CD4-positive, alpha-beta T cell (primary cell): ENCODE measurements around the gene STAMBP. TPM values are rescaled to one million over a fixed set of nuclear protein-coding genes. Genes with fewer than 3 reads are reported as not detected.
A peak's percentile ranks its signal among the peaks of the same experiment; 100 is the strongest.
"Not testable (repeated sequence)": the region's sequence is repeated elsewhere in the genome, so short reads cannot be mapped to it uniquely, and the experiment has no call there.

Experiments used
- ATAC-seq: fragments of 200-7000 bp; cut with Tn5 transposase; one replicate; pipeline ENCODE4 v1.10.0; 2022; ENCODE audit warnings: mild to moderate bottlenecking; ENCODE audit not compliant: poor library complexity
- CTCF ChIA-PET: fragments of 350-600 bp; sonication (Branson Sonifier 250); formaldehyde crosslinking; loops from one replicate; lab custom pipeline; 2021; ENCODE audit warnings: antibody characterized with exemption, inconsistent platforms; lab: Charles Lee
- POLR2A ChIA-PET: fragments of 350-600 bp; sonication (Branson Sonifier 250); formaldehyde crosslinking; loops from one replicate; lab custom pipeline; 2021; ENCODE audit warnings: antibody characterized with exemption, inconsistent platforms; lab: Charles Lee
- DNase-seq, 14 experiments: peaks; one replicate each; pipeline ENCODE4 v3.0.0-alpha.2; 2013 to 2020; ENCODE audit warnings: mixed read lengths in 2 of 14
- H3K27ac ChIP-seq, 2 donors: one replicate each; pipeline versions ENCODE4 v1.5.1 to v1.7.0; 2013; ENCODE audit warnings: low read length in 2 of 2, low read depth in 1 of 2, mild to moderate bottlenecking in 1 of 2
- H3K27me3 ChIP-seq, 2 experiments: 1 replicate in 1 of 2; 2 replicates in 1 of 2; pipeline versions ENCODE4 v1.6.1 to v1.7.0; 2013; ENCODE audit warnings: low read length in 2 of 2, control low read depth in 1 of 2, mild to moderate bottlenecking in 1 of 2, moderate library complexity in 1 of 2; ENCODE audit not compliant: insufficient read depth in 2 of 2, control insufficient read depth in 1 of 2
- H3K36me3 ChIP-seq: one replicate; pipeline ENCODE4 v1.6.1; 2013; ENCODE audit warnings: low read length, control low read depth; ENCODE audit not compliant: insufficient read depth
- H3K4me1 ChIP-seq: one replicate; pipeline ENCODE4 v1.6.1; 2013; ENCODE audit warnings: low read length, control low read depth; ENCODE audit not compliant: insufficient read depth
- H3K4me3 ChIP-seq: one replicate; pipeline ENCODE4 v1.5.1; 2013; ENCODE audit warnings: mild to moderate bottlenecking, low read length, moderate library complexity
- H3K9me3 ChIP-seq, 2 experiments: 1 replicate in 1 of 2; 2 replicates in 1 of 2; pipeline versions ENCODE4 v1.6.1 to v1.7.0; 2013; ENCODE audit warnings: low read length in 2 of 2, mild to moderate bottlenecking in 2 of 2, control low read depth in 1 of 2, moderate library complexity in 1 of 2; ENCODE audit not compliant: control insufficient read depth in 1 of 2, insufficient read depth in 1 of 2
- H3K27ac Mint-ChIP-seq: one replicate; pipeline ENCODE4 v1.8.0; 2020; ENCODE audit warnings: mixed read lengths
- H3K27me3 Mint-ChIP-seq: one replicate; pipeline ENCODE4 v1.8.0; 2021; ENCODE audit warnings: mixed read lengths
- H3K36me3 Mint-ChIP-seq: one replicate; pipeline ENCODE4 v1.8.0; 2021; ENCODE audit warnings: low read depth, mixed read lengths
- H3K4me1 Mint-ChIP-seq: one replicate; pipeline ENCODE4 v1.8.0; 2021; ENCODE audit warnings: low read depth, mixed read lengths
- H3K4me3 Mint-ChIP-seq: one replicate; pipeline ENCODE4 v1.8.0; 2020; ENCODE audit warnings: mild to moderate bottlenecking, mixed read lengths
- H3K9me3 Mint-ChIP-seq: one replicate; pipeline ENCODE4 v1.8.0; 2020; ENCODE audit warnings: mixed read lengths
- intact Hi-C, 2 experiments: fragments of 100-400 bp; cut with DNase I in 1 of 2; cut with micrococcal nuclease in 1 of 2; formaldehyde crosslinking; loops; one replicate each; pipeline versions ENCODE4 v1.15.1 to v1.9.0; 2023 to 2025; cut with DNase I, micrococcal nuclease
- total RNA-seq, 174 experiments: library from RNA in 2 of 174; stranded (reverse) in 2 of 174; gene quantifications; one replicate each; pipeline ENCODE4 v1.2.3 and lab custom pipeline; 2021 to 2026
- TF ChIP-seq, protein P1 (sequence below): fragments of 200-600 bp; IDR thresholded peaks from one replicate; pipeline ENCODE4 v1.8.0; 2022; ENCODE audit warnings: antibody characterized with exemption, mild to moderate bottlenecking

STAMBP gene
- total RNA-seq, 2 experiments from 2014 or later: 11.3 to 13.8 TPM

DNA sequence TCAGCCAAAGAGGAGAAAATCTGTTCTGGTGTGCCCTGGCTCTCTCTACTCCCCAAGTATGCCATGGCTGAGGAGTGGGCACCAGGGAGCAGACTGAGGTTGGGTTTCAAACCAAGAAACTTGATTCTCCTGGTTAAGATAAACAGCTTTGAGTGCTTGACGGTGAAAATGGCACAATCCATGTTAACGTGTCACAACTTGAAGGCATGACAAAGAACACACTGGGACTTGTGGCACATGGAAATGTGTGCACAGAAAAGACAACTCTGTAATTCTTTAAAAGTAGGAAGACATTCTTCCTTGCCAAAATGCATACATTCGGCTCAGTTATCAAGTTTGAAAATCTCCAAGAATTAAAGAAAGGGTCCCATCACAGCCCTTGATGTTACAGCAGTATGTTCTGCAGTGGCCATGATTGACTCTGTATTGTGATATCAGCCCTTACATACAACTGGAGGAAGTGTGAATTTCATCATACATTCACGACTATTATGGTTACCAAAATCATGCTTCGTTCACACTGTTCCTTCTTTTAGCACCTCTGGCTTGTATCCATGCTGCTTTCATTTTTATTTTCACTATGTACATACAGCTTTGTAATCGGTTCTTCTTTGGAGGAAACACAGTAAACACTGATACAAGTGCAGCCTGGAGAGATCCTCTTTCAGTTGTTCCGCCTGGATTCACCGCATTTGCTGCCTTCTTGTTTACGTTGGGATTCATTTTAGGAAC, 48.5 kb downstream of the STAMBP start:
- H3K36me3 ChIP-seq: no peaks in the 10 kb centered on the region
- ChIA-PET POLR2A (no interaction called here), CTCF (no interaction called here)
- peak in 2 of 14 experiments; percentile 10 to 18 for DNase-seq
- no peaks in the 10 kb centered on the region for H3K9me3 ChIP-seq
- Mint-ChIP-seq H3K36me3 (peaks cover 8% of the 10 kb centered on the region), H3K4me3 (no peak overlapping the region), H3K27me3 (peaks cover 4% of the 10 kb centered on the region), H3K4me1 (no peaks in the 10 kb centered on the region), H3K9me3 (no peaks in the 10 kb centered on the region), H3K27ac (no peak overlapping the region)
- no peak overlapping the region for H3K27ac ChIP-seq
- no peak for ATAC-seq
- intact Hi-C loops: no loop called here
- TF ChIP-seq, protein P1, sequence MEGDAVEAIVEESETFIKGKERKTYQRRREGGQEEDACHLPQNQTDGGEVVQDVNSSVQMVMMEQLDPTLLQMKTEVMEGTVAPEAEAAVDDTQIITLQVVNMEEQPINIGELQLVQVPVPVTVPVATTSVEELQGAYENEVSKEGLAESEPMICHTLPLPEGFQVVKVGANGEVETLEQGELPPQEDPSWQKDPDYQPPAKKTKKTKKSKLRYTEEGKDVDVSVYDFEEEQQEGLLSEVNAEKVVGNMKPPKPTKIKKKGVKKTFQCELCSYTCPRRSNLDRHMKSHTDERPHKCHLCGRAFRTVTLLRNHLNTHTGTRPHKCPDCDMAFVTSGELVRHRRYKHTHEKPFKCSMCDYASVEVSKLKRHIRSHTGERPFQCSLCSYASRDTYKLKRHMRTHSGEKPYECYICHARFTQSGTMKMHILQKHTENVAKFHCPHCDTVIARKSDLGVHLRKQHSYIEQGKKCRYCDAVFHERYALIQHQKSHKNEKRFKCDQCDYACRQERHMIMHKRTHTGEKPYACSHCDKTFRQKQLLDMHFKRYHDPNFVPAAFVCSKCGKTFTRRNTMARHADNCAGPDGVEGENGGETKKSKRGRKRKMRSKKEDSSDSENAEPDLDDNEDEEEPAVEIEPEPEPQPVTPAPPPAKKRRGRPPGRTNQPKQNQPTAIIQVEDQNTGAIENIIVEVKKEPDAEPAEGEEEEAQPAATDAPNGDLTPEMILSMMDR: no peak
- H3K4me3 ChIP-seq: no peak overlapping the region
- no peaks in the 10 kb centered on the region for H3K4me1 ChIP-seq
- H3K27me3 ChIP-seq: no peaks in the 10 kb centered on the region

DNA sequence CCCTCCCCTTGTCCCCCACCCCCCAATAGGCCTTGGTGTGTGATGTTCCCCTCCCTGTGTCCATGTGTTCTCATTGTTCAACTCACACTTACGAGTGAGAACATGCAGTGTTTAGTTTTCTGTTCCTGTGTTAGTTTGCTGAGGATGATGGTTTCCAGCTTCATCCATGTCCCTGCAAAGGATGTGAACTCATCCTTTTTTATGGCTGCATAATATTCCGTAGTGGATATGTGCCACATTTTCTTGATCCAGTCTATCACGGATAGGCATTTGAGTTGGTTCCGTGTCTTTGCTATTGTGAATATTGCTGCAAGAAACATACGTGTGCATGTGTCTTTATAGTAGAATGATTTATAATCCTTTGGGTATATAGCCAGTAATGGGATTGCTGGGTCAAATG, 49.2 kb downstream of the STAMBP start:
- H3K4me1 Mint-ChIP-seq, DNase-seq, H3K36me3 Mint-ChIP-seq, H3K27me3 Mint-ChIP-seq, H3K4me3 ChIP-seq, intact Hi-C loops, H3K27ac ChIP-seq, H3K4me1 ChIP-seq, H3K27me3 ChIP-seq, H3K9me3 ChIP-seq, H3K9me3 Mint-ChIP-seq, H3K4me3 Mint-ChIP-seq, H3K27ac Mint-ChIP-seq, CTCF ChIA-PET, POLR2A ChIA-PET, H3K36me3 ChIP-seq, ATAC-seq: not testable (repeated sequence)

DNA sequence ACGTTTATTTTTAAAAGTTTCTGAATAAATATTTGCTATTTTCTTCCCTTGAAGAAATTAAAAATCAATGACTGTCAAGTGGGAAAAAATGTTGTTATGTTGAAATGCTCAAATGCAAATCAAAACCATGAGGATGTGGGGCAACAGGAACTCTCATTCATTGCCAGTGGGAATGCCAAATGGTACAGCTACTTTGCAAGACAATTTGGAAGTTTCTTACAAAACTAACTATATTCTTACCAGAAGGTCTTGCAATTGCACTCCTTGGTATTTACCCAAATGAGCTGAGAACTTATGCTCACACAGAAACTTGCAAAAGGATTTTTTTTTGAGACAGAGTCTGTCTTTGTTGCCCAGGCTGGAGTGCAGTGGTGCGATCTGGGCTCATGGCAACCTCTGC, 56.6 kb downstream of the STAMBP start:
- Histone ChIP-seq H3K4me1 (peaks cover 2% of the 10 kb centered on the region), H3K4me3 (no peak overlapping the region), H3K9me3 (no peaks in the 10 kb centered on the region), H3K27ac (no peak overlapping the region), H3K36me3 (no peaks in the 10 kb centered on the region), H3K27me3 (no peaks in the 10 kb centered on the region)
- no peak for DNase-seq
- TF ChIP-seq, protein P1: no peak
- Mint-ChIP-seq H3K36me3 (no peaks in the 10 kb centered on the region), H3K27ac (no peak overlapping the region), H3K4me1 (peaks cover 12% of the 10 kb centered on the region), H3K9me3 (no peaks in the 10 kb centered on the region), H3K4me3 (no peak overlapping the region), H3K27me3 (peaks cover 9% of the 10 kb centered on the region)
- intact Hi-C loops: no loop called here
- CTCF ChIA-PET: no interaction called here
- POLR2A ChIA-PET: no interaction called here
- ATAC-seq: no peak

DNA sequence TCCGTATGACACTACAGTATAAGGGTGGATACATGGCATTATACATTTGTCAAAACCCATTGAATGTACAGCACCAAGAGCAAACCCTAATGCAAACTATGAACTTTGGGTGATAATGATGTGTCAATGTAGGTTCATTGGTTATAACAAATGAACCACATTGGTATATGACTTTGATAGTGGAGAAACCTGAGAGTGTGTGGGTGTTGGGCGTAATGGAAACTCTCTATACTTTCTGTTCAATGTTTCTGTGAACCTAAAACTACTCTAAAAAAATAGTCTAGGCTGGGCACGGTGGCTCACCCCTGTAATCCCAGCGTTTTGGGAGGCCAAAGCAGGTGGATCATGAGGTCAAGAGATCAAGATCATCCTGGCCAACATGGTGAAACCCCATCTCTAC, 57.6 kb downstream of the STAMBP start:
- no peaks in the 10 kb centered on the region for H3K9me3 ChIP-seq
- H3K4me1 ChIP-seq: peaks cover 2% of the 10 kb centered on the region
- peaks cover 12% of the 10 kb centered on the region for H3K4me1 Mint-ChIP-seq
- no peak overlapping the region for H3K4me3 Mint-ChIP-seq
- ChIA-PET POLR2A (no interaction called here), CTCF (no interaction called here)
- H3K27ac Mint-ChIP-seq: no peak overlapping the region
- H3K4me3 ChIP-seq: no peak overlapping the region
- H3K27me3 Mint-ChIP-seq: peaks cover 9% of the 10 kb centered on the region
- TF ChIP-seq, protein P1: no peak
- no peaks in the 10 kb centered on the region for H3K36me3 ChIP-seq
- H3K27me3 ChIP-seq: no peaks in the 10 kb centered on the region
- no peaks in the 10 kb centered on the region for H3K9me3 Mint-ChIP-seq
- no peaks in the 10 kb centered on the region for H3K36me3 Mint-ChIP-seq
- H3K27ac ChIP-seq: no peak overlapping the region
- DNase-seq (no peak), ATAC-seq (no peak)
- intact Hi-C loops: no loop called here

DNA sequence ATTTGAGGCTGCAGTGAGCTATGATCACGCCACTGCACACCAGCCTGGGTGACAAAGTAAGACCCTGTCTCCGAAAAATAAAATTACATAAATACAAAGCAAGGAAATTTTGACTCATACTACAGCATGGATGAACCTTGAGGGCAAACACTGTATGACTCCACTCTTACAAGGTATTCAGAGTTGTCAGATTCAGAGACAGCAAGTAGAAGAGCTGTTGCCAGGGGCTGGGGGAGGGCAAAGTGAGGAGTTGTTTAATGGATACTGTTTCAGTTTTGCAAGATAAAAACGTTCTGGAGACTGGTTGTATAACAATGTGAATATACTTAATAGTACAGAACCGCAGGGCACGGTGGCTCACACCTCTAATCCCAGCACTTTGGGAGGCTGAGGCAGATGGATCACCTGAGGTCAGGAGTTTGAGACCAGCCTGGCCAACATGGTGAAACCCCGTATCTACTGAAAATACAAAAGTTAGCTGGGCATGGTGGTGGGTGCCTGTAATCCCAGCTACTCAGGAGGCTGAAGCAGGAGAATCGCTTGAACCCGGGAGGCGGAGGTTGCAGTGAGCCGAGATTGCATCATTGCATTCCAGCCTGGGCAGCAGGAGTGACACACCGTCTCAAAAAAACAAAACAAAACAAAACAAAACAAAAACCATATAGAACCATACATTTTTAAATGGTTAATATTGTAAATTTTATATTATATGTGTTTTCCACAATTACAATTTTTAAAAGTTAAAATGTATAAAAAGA, 59.0 kb downstream of the STAMBP start:
- H3K27me3 ChIP-seq, CTCF ChIA-PET, H3K4me1 ChIP-seq, H3K27me3 Mint-ChIP-seq, intact Hi-C loops, H3K4me3 Mint-ChIP-seq, H3K9me3 ChIP-seq, H3K4me3 ChIP-seq, H3K36me3 Mint-ChIP-seq, H3K36me3 ChIP-seq, H3K9me3 Mint-ChIP-seq, H3K27ac ChIP-seq, POLR2A ChIA-PET, H3K27ac Mint-ChIP-seq, DNase-seq, ATAC-seq: not testable (repeated sequence)
- H3K4me1 Mint-ChIP-seq: peaks cover 12% of the 10 kb centered on the region
